HL-60/S4 (cell line): ENCODE results near the gene ADAMTS3.

Experiments used
- in situ Hi-C: fragments of 300-500 bp; cut with MboI; formaldehyde crosslinking; loops from 2 replicates; pipeline ENCODE4 v1.14.3; 2022; ENCODE audit warnings: low sequenced_read_pairs

The ADAMTS3 gene

DNA sequence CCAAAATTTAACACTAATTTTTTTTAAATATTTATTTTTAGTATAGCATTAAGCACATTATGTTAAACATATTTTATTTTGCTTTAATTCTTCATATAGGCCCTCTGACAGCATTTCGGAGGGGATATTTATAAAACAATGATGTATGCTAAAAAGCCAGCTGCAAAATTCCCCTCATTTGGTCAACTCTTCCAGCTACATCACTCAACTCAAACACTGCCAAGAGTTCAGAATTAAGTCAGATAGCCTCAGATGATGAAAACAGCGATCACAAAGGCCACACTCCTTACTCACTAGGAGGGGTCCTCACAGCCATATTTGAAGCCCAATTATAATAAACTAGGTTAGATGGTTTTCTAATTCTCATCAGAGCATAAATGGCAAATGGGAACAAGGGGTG is 146.6 kb downstream of the ADAMTS3 start:
- in situ Hi-C loops = no loop called here

- in situ Hi-C loops = no loop called here
Measured at GRCh38 chr4:72418458-72418857, 150.6 kb downstream of the ADAMTS3 start.

DNA sequence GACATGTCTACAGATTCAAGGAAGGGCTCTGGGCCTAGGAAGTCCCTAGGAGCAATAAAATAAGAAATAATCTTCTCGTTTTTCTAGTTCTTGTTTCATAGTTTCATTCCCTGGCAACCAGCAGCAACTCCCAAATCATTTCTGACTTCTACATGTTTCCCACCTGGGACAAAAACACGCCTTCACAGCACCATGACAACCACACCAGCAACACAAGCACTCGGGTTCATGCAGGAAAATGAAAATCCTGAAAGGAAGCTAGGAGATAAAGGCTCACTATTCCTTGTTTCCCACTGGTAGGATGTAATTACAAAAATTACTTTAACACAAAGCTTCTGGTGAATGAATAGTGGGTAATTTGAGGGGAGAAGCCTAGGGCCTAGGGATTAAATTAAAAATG is 158.9 kb downstream of the ADAMTS3 start:
- in situ Hi-C loops = no loop called here

- in situ Hi-C loops = no loop called here
Measured at GRCh38 chr4:72408568-72408967, 160.5 kb downstream of the ADAMTS3 start.

- in situ Hi-C loops = no loop called here
Measured at GRCh38 chr4:72405417-72405816, 163.6 kb downstream of the ADAMTS3 start.

GRCh38 chr4:72397314-72397713 is 171.7 kb downstream of the ADAMTS3 start:
- in situ Hi-C loops = no loop called here

GRCh38 chr4:72394012-72394663 is 174.9 kb downstream of the ADAMTS3 start:
- in situ Hi-C loops = no loop called here

GRCh38 chr4:72391281-72391680 is 177.7 kb downstream of the ADAMTS3 start:
- in situ Hi-C loops = no loop called here

DNA sequence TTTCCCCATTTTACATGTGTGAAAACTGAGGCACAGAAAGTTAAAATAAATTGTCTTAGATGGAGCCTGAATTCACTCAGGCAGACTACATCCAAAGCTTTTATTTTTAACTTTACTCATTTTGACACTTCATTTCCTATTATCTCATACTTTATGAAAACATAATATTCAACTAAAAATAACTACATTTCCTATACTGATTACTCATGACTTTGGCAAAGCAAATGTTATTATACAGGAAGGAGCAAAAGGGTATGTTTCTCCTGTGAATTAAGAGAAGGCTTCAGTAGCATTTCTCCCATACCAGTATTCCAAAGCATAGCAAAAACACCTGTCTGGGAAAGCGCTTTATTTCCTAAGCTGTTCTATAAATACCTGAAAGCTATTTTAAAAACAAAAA is 178.6 kb downstream of the ADAMTS3 start:
- in situ Hi-C loops = no loop called here

DNA sequence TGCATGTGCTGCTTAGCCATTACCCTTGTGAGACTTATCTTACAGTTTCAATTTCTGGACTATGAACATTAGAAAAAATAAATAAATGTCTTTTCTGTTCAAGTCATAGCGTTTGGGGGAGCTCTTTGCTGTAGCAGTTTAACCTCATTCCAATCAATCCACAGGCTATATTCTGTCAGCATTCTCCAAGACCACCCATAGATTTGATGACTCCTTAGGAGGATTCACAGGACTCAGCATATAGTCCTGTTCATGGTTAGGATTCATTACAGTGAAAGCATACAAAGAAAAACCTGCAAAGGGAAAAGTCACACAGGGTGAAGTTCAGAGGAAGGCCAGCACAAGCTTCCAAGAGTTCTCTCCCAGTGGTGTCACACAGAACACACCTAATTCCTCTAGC is 180.5 kb downstream of the ADAMTS3 start:
- in situ Hi-C loops = no loop called here

- in situ Hi-C loops = no loop called here
Measured at GRCh38 chr4:72387959-72388358, 181.1 kb downstream of the ADAMTS3 start.

- in situ Hi-C loops = no loop called here
Measured at GRCh38 chr4:72383439-72383838, 185.6 kb downstream of the ADAMTS3 start.

DNA sequence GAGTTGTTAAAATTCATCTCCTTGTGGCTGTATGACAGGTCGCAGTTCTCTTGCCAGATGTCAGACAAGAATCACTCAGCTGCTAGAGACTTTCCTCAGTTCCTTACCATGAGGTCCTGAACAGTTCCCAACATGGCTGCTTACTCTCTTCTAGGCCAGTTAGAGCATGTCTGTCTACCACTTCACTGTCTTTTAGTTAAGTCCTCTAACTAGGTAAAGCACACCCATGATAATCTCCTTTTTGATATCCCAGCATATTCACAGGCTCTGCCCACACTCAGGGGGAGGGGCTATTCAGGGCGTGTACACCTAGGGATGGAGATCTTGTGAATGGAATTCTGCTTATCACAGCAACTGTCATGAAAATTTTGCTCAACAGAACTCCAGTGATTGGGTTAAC is 190.1 kb downstream of the ADAMTS3 start:
- in situ Hi-C loops = no loop called here

DNA sequence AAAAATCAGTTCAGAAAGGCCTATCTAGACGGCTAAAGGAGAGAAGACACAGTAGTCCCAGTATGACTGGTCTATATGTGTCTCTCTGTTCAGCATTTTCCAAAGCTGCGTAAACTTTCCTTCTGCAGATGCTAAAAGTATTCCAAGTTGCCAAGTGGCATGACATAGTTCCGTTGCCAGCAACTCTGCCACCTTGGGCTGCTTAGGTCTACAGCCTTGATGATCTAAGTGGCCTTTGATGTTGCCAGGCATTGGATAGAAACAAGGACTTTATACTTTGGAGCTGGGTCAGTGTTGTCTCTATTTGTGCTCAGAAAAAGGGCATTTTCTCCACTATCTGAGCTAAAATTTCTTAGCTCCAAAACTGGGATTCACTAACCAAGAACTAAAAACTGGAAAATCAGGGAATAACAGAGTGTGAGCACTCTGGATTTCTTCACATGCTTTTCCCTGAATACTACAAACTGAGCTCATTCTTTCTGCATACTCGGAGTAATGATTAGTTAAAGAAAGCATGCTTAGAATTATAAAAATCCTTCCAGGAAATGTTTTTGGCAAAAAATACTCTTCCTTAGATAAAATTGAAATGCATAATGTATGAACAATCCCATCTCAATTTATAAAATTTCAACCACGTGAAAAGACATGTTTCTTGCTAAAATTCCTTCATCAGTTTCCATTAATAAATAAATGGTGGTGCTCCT is 191.4 kb downstream of the ADAMTS3 start:
- in situ Hi-C loops = no loop called here

DNA sequence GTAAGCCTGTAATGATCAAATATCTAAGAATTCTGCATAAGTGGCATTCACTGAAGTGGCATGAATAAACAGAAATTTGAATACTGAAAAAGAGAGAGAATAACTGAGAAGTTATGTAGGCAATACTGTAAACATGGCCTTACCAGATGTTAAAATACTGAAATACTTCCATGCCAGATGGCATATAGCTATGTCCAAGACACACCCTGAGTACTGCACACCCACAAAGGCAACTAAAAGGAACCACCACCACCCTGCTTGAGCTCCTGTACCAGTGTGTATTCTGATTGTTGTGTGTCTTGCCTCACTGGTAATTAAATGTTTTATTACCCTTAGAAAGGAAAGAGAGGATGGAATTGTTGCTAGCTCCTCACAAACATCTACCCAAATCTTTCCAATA is 192.1 kb downstream of the ADAMTS3 start:
- in situ Hi-C loops = no loop called here

GRCh38 chr4:72375073-72375736 is 193.8 kb downstream of the ADAMTS3 start:
- in situ Hi-C loops = no loop called here

DNA sequence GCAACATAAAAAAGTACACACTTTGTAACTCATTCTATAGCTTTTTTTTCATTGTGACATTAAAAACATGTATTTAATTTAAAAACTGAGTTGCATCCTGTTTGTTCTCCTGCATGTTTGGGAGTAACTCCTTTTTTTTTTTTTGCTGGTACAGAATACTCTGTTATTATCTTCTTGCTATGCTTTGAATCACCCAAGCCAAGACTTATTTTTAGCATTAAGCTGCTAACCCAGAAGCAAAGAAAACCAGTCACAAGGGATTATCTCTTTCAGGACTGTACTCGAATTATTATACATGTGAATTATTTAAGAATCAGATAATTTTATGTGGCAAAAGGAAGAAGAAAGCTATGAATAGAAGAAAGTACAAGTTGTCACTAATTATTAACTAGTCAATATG is 194.9 kb downstream of the ADAMTS3 start:
- in situ Hi-C loops = no loop called here

DNA sequence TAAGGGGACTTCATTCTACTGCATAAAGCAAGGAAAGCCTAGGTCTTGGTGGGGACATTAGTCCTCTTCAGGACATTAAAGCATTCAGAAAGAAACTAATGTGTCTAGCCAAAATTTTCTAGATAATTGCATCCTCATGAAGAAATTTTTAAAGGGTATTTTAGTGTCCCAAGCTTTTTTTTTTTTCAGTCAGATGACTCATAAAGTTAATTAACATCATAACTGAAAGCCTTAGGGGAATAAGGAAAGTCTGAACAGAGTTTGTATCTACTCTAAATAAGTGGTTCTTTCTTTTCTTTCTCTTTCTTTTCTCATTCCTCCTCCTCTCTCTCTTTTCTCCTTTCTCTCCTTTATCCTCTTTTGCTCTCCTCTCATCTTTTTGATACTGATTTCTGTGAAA is 202.4 kb downstream of the ADAMTS3 start:
- in situ Hi-C loops = no loop called here

DNA sequence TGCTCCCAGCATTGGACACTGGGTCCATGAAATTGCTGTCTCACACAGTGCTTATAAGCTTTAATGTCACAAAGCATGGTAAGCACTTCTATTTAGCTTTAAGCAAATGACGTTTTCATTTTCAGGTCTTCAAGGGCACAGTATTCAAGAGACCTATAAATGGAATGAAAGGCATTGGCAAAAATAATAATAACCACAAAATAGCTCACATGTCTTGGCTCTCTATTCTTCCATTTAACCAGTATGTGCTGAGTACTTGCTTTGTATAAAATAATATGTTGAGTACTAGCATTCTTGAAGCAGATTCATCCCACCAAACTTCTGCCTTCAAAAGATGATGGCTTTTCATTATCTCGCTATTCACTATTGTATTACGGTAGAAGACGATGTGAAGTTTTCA is 203.0 kb downstream of the ADAMTS3 start:
- in situ Hi-C loops = no loop called here

DNA sequence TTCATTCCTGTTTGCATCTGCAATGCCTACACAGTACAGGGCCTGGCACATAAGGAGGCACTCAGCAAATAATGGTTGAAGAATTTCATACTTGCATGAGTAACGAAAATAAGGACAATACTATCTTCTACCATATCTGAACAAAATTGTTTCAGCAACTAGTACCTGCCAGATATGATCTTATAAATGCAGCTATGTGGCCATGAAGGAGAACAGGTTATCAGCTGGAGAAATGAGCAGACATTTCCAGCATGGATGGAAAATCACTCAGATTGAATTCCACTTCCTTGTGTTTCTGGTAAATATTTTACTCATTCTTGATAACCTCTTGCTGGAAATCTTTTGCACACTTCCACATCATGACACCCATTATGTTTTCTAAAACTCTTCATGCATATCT is 204.0 kb downstream of the ADAMTS3 start:
- in situ Hi-C loops = no loop called here

DNA sequence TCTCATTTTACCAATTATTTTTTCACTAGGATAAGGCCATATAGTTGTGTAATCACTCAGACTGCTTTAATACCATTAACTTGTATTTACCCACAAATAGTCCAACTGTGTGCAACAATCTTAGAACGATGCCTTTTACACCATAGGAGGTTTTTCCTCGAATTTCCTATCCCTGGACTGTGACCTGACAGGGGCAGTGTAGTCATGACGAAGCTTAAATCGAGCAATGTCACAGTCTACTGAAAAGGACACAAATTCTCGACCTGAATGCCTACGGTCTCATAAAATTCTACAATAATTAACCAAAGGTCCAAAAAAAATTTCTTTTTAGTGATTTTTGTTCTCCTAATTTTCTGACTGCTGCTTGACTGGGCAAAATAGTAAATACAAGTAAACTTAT is 208.9 kb downstream of the ADAMTS3 start:
- in situ Hi-C loops = no loop called here

GRCh38 chr4:72358483-72358882 is 210.5 kb downstream of the ADAMTS3 start:
- in situ Hi-C loops = no loop called here
